Fibroblast of skin of right biceps (primary cell): Measurements from ENCODE around the gene SLC29A1.
"Not testable (repeated sequence)": the region's sequence is repeated elsewhere in the genome, so short reads cannot be mapped to it uniquely, and the experiment has no call there.

Experiments used
- DNase-seq: peaks from one replicate; pipeline ENCODE4 v3.0.0-alpha.2; 2013

SLC29A1 gene

DNA sequence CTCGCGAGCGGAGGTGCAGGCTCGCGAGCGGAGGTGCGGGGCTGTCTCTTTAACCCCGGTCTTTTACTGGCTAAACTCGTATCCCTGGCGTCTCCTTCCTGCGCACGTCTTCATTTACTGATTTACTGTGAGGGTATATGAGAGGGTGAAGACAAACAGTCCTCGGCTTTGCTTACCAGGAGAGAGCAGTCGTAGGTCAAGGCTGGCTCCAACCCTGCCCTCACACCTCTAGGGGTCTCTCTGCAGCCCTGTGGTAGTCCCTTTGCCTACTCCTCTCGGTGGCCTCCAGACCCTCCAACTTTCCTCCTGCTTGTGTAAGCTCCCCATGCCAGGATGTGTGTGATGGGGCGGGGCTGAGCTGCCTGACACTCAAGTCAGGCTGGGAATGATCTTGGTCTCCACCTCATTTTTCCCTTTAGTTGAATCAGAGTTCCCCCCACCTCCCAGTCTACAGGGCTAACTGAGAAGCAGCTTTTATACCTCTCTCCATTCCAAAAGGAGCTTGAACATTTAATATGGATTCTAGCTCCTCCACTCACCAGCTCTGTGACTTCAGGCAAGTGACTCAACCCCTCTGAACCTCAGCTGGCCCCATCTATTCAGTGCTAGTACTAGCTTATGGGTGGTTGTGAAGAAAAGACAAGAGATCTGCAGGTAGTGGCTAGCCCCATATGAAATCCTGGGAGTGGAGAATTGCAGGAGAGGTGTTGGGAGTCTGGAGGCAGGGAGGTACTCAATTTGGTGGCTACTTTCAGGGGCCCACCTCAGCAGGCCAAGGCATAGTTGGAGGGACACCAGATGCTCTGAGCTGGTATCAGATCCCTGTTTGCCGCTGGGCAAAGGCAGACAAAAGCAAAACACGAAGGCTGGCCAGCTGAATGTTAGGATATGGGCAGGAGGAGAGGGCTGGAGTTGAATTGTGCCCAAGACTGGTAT lies 902 bp downstream of the SLC29A1 start:
- DNase-seq: peak; percentile 30

DNA sequence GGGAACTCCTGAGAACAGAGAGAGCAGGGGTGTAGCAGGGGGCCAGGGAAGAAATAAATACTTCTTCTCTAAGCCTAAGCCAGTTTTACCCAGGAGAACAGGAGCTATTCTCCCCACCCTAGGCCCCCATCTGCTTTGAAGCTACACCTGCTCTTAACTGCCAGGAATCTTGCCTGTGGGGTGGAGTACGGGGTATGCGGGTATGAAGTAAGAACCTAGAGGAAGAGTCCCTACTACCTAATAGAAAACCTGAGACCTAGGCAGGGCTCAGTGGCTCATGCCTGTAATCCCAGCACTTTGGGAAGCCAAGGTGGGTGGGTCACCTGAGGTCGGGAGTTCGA lies 1.5 kb downstream of the SLC29A1 start:
- no peak for DNase-seq

DNA sequence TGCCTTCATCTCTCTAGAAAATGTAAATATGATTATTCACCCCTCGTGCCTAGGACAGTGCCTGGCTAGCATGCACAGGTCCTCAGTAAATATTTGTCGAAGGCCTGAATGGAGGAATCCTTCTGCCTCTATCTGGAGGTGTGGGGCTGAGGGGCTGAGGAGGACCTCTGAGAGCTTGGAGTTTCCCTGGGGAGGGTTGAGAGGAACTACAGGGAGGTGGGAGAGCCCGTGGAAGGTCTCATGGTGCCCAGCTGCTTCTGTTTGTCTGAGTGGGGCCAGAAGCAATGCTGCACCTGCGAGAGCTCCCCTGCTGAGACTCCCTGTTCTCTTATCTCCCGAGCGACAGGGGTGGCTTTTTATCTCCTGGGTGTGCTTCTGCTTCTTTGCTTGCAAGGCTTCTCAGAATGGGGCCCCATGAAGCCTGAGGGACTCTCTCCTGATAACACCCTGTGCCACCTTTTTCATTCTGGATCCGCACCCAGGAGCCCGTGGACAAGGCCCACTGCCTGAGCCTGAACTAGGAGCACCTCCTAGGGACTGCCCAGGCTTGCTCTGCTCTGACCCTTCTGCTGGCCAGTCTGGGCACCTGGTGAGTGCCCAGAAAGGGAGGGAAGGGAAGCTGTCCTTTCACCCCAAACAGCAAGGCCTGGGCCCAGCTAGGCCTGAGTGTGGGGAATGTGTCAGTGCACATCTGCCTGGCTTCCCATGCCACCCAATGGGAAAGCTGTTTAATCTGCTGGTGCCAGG lies 2.4 kb downstream of the SLC29A1 start:
- DNase-seq: no peak

DNA sequence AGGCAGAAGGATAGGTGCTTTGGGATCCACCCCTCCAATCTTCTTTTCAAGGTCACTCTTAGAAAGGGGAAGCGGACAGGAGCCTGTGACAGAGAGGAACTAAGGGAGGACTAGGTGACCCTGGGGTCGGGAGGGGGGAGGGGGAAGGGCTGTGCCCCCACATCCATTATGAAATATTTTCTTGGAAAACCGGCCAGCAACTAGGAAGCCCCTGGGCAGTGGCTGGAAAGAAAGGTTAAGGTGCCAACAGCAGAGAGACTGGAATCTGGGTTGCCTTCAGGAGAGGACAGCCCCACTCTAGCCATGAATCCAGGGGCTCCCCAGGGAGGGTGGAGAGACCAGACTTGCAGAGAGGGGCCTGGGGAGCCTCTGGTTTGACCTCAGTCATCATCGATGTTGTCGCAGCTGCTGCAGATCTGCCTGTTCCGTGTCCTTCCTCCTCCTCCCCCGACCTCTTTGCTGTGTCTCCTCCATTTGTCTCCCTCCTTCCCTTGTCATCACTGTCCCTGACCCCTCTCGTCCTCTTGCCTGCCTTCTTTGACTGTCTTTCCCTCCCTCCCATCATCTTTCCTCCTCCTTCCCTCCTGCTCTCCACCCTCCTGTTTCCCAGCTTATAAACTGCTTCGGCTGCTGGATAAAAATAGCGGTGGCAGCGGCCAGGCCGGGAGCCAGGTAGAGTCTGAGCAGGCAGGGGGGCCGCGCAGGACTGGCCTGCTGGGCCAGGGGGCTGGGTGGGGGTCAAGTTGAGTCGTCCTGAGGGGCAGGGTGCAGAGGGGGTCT lies 3.2 kb downstream of the SLC29A1 start:
- no peak for DNase-seq

DNA sequence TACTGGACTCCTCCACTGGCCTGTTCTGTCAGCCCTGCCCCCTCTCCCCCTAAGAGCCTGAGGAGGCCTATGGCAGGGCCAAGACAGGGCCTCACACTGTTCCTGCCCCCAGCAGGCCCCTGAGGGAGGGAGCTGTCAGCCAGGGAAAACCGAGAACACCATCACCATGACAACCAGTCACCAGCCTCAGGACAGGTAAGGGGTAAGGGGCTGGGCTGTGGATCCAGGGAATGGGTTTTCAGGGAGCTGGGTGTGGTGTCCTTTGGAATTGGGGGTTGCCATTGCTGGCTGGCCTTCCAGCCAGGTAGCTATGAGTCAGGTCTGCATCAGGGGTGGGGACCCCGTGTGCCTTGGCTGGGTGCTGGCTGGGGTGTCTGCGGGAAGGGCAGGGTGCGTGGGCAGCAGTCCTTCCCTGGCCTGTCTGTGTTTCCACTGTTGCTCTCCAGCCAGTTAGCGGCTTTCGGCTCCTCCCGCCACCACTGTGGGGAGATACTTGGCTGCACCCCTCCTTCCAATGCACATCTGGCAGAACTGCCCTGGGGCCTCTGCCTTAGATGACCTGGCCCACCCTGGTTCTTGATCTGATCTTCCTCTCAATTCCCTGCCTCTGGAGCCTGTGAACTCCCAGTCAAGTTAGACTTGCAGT lies 3.9 kb downstream of the SLC29A1 start:
- no peak for DNase-seq

DNA sequence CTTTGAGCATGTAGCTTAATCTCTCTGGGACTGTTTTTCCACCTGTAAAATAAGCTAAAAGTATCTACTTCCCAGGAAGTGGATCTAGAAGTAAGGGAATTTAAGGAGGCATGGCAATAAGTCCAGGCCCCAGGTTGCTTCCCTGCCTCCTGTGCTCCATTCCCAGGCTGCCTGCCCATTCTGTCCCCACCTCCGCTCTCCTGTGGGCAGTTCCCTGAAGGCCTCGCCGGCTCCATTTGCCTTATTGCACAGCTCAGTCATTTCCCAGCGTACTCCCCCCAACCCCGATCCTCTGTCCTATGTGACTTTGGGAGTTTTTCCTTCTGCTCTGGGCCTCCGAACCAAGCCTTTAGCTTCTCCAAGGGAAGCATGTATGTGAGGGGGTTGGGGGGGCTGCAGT lies 4.6 kb downstream of the SLC29A1 start:
- DNase-seq: no peak

DNA sequence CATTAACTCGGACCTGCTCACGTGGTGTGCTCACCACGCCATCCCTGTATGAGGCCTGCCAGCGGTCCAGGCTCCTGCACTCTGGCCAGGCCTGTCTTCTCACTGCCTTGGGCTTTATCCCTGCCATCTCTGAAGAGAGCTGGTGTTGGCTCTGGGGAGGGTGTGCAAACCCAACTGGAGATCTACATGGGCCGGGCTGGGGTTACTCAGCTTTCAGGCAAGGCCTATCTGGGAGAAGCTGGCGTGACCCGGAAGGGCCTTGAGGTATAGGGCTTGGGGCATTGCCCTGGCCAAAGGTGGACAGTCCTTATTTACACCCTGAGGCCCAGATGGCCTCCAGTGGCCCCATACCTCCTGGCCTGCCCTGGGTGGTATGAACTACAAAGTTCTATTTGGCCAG lies 5.0 kb downstream of the SLC29A1 start:
- DNase-seq: no peak

DNA sequence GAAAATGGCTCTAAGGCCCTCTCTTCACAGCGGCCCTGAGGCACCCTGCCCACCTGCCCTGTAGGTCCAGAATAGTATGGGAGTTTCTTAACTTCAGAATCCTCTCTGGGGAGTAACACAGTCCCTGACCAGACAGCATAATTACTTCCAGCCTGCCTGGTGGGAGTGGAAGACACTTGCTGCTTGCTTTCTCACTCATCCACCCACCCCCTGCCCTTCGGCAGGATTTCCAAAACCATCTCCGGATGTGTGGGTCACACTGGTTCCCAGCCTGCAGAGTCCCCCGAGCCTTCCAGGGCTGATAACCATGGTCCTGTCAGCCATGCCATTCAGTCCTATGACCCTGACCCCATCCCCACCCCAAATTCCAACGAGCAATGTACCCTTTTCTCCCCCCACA lies 5.4 kb downstream of the SLC29A1 start:
- DNase-seq: no peak

DNA sequence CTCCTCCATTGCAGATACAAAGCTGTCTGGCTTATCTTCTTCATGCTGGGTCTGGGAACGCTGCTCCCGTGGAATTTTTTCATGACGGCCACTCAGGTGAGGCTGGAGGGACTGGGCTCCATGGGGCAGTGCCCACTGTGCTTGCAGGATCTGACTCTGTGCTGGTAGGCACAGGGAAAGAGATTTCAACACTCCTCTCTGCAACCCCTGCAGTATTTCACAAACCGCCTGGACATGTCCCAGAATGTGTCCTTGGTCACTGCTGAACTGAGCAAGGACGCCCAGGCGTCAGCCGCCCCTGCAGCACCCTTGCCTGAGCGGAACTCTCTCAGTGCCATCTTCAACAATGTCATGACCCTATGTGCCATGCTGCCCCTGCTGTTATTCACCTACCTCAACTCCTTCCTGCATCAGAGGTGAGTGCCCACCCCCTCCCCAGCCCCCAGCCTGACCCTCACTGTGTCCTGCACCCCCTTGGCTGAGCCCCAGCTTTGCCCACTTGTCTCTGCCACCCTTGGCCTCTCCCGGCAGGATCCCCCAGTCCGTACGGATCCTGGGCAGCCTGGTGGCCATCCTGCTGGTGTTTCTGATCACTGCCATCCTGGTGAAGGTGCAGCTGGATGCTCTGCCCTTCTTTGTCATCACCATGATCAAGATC lies 6.1 kb downstream of the SLC29A1 start:
- DNase-seq: no peak

DNA sequence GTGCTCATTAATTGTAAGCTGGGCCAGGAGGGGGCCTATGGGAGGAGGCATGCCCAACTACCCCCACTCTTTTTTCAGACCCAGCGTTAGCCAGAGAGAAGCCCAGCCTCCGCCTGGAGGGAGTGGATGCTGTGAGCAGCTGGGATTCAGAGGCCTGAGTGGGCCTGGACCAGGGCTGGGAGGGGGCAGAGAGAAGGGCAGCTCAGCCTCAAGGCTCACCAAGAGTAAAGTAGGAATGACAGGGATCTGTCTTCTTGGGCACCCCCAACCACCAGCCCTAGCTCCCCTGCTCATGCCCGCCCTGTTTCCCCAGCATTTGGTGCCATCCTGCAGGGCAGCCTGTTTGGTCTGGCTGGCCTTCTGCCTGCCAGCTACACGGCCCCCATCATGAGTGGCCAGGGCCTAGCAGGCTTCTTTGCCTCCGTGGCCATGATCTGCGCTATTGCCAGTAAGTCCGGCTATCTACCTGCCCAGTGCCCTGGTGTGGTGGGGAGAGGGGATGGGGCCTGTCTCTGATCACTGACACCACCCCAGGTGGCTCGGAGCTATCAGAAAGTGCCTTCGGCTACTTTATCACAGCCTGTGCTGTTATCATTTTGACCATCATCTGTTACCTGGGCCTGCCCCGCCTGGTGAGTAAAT lies 6.8 kb downstream of the SLC29A1 start:
- no peak for DNase-seq

DNA sequence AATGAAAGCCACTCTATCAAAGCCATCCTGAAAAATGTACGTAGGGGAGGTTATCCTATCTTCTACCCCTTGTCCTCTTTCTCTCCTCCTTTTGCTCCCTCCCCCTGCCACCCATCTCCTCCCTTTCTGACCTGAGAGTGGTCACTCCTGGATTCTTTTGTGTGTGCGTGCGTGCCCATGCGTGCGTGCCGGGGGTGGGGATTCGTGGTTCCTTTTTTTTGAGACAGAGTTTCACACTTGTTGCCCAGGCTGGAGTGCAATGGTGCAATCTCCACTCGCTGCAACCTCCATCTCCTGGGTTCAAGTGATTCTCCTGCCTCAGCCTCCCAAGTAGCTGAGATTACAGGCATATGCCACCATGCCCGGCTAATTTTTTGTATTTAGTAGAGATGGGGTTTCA lies 8.0 kb downstream of the SLC29A1 start:
- DNase-seq: not testable (repeated sequence)

DNA sequence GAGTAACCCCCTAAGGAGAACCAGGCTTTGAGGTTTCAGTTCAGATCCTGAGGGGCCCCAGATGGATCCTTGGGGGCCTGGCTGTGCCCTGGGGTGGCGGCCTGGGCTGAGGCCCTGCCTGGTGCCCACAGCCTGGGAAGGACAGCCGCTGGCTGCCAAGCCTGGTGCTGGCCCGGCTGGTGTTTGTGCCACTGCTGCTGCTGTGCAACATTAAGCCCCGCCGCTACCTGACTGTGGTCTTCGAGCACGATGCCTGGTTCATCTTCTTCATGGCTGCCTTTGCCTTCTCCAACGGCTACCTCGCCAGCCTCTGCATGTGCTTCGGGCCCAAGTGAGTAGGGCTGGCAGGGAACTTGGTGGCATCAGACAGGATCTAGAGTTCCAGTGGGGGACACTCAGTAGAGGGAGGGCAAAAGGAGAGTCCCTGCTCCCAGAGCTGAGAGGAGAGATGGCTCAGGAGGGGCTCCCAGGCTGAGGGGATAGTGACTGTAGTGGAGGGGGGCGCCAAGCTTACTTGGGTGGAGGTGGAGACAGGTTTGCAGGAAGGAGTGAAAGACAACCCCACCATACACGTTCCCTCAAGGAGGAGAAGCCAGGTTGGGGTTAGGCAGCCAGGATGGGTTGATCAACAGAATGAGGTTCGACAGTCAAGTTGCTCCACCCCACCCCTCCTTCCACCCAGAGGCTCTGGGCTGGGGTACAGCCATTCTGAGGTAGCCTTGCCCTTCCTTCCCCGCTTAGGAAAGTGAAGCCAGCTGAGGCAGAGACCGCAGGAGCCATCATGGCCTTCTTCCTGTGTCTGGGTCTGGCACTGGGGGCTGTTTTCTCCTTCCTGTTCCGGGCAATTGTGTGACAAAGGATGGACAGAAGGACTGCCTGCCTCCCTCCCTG lies 9.5 kb downstream of the SLC29A1 start:
- no peak for DNase-seq

DNA sequence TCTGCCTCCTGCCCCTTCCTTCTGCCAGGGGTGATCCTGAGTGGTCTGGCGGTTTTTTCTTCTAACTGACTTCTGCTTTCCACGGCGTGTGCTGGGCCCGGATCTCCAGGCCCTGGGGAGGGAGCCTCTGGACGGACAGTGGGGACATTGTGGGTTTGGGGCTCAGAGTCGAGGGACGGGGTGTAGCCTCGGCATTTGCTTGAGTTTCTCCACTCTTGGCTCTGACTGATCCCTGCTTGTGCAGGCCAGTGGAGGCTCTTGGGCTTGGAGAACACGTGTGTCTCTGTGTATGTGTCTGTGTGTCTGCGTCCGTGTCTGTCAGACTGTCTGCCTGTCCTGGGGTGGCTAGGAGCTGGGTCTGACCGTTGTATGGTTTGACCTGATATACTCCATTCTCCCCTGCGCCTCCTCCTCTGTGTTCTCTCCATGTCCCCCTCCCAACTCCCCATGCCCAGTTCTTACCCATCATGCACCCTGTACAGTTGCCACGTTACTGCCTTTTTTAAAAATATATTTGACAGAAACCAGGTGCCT lies 10.2 kb downstream of the SLC29A1 start:
- DNase-seq: no peak

DNA sequence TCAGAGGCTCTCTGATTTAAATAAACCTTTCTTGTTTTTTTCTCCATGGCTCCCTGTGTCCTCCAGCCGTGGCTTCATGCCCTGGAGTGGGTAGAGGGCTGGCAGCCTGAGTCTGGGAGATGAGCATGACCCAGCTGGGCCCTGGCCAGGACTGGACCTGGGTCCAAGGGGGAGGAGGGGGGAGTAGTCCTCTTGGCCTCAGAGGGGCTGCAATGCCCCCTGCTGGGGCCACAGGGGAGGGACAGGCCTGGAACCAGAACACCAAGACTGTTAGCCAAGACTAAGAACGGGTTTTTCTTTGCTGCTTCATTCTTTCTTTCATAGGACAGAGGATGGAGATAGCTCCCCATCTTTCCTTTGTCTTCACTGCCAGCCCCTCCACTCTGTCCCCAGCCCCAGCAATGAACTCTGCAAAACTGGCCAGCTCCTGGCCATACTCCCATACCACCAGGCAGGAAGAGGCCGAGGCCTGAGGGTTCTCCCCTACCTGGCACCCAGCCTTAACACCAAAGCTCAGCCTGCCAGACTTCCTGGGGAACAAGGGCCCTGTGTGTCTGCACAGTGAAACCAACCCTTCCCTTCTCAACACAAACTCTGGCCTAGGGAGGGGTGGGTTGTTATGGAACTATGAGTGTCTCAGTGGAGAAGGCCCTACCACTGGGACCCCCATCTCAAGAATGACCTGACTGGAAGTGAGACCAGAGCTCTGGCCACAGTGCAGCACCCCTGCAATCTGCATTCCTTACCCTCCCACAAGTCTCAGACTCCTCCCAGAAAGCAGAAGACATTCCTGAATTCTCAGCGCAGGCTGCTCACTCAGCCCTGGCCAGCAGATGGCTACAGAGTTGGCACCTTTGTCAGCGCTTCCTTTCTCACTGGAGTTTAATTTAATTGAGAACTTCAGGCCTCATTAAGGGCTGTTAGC lies 11.0 kb downstream of the SLC29A1 start:
- DNase-seq: peak; percentile 74

DNA sequence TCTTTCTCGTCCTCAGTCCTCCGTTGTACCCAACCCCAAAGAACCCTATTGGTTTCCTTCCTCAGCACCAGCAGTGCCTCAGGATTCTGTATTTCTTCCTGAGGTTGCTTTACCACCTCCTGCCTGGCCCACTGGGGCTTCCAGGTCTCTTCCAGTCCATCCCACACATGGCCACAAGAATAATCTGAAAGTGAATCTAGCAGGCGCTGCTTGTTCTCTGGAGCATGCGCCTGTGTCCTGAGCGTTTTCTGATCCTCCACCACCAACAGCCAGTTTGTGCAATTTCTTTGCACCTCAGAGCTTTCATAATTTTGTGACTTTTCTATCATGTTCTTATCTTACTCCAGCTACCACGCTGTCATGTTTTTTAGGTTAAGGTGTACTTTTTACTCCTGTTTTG lies 11.9 kb downstream of the SLC29A1 start:
- no peak for DNase-seq

DNA sequence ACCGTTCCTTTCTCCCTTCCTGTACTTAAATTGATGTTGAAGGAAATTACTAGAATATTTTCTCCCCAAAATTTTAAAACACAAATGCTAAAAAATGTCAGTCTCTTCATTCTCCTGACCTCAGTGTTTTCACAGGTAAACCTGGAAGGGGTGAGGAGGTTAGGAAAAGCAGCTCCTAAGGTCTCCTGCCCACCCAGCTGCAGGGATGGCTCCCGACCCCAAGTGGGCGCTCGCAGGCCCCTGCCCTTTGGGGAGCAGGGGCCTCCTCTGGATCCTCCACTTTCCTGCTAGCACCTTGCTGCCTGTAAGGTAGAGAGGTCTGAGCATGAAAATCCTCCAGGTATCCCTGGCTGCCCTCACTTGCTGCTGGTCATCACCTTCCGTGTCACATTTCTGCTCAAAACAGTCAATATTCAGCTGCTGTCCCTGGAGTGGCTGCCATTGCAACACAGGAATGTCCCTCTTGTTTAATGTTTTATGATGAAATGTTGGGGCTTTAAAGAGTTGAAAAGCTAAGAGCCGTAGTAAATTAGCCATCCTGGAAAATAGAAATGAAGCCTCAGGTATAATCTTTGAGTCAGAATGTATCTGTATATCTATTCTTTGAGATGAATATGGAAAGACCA lies 12.6 kb downstream of the SLC29A1 start:
- DNase-seq: no peak

DNA sequence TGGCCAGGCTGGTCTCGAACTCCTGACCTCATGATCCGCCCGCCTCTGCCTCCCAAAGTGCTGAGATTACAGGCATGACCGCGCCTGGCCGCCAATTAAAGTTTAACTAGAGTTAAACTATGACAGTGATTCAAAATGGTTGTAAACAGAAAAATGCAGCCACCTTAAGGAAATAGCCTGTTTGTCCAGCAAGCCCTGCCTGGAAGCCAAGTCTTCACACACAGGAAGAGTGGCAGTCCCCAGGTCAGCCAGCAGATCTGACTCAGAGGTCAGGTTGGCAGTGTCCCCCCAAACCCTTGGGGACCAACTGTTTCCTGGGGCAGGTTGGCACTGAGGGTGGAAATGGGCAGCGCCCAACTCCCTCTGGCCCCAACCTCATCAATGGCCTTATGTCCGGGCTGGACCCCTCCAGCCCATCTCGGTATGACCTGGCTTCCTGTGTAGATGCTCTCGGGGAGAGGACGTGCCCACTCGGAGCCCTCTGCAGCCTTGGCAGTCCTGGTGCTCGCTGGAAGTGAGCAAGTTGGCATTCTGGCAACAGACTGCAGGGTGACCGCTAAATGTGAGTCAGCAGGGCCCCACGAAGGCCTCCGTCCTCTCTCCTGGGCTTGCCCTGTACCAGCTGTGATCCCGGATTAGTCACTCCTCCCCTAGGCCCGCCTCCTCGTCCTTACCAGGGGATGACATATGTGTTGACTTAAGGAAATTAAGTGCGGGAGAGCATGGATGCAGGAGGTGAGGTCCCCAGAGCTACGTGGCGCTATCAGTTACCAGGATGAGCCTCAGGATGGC lies 13.8 kb downstream of the SLC29A1 start:
- peak; percentile 94 for DNase-seq

DNA sequence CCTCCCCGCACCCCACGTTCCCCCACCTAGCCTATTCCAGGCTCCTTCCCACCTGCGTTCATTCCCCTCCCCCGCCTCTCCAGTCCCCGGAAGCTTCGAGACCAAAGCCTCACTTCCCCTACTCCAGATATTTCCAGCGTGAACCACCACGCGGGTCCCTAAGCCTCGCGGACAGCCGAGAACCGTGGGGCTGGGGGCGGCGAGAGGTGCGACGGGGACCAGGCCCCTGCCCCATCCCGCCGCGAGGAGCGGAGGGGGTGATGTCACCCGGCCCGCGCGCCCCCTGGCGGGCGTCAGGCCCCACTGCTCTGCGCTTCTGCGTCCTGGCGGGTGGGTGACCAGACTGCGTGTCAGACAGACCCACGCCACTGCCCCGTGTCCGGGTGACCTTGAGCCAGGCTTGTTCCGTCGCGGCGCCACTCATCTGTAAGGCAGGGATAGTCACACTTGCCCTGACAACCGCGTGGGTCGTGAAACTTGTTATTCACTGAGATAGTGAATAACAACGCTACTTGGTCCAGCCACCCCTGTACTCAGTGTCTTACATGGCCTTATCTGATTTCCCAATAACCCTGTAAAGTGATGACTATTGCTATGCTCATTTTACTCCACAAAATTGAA lies 14.5 kb downstream of the SLC29A1 start:
- DNase-seq: peak; percentile 66
